Measurements from ENCODE around the gene MTHFD2L. TPM values are rescaled to one million over a fixed set of nuclear protein-coding genes. Genes with fewer than 3 reads are reported as not detected.
"Not testable (repeated sequence)": the region's sequence is repeated elsewhere in the genome, so short reads cannot be mapped to it uniquely, and the experiment has no call there.

The MTHFD2L gene
- total RNA-seq, 1 experiment from 2014 or later = 15.2 TPM

DNA sequence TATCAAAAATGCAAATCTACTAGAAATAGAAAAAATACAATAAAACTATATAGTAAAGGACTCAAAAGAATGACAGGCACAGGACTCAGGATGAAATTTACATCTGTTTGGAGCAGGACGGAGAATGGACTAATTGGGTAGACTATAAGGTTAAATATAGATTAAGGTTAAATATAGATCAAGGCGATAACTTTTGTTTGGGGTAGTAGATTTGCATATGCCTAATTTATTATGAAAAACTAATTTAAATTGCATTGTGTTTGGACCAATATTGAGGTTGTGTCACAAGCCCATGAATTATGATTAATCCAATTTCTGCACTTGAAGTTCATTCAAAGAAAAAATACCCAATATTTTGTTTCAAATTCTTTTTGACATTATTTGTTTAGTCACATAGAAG is 31.0 kb downstream of the MTHFD2L start:
- no peak for DNase-seq (ENCODE audit: low read depth)

DNA sequence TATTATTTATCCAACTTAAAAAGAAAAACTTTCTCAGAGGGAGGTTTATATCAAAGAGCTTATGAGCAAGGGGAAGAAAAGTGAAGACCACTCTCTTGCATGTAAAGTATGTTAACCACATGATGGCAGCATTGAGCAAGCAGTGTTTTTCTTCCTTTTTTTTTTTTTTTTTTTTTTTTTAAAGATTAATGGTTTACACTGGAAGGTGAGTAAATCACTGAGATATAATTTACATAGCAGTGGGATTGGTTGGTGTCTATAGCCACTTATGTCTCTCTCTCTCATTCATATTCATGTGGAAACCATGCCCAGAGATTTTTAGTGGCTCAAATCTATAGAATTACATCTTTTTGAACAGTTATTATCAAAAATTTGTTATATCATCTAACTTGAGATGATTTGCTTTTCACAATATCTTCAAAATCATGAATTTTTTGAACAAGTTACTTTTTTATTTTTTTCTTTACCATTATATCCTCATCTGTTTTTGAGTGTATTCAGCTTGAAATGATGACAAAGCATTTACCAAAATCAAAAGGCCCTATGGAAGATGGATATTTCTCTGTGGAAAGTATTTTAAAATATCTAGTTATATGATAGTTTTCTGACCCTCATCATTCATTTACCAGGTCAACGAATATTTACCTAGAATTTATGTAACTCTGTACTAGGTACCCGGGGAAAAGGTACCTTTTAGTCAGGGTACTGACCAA is 31.6 kb downstream of the MTHFD2L start:
- DNase-seq (ENCODE audit: low read depth) = peak; percentile 52

GRCh38 chr4:74190332-74190731 is 32.4 kb downstream of the MTHFD2L start:
- DNase-seq (ENCODE audit: low read depth) = no peak

DNA sequence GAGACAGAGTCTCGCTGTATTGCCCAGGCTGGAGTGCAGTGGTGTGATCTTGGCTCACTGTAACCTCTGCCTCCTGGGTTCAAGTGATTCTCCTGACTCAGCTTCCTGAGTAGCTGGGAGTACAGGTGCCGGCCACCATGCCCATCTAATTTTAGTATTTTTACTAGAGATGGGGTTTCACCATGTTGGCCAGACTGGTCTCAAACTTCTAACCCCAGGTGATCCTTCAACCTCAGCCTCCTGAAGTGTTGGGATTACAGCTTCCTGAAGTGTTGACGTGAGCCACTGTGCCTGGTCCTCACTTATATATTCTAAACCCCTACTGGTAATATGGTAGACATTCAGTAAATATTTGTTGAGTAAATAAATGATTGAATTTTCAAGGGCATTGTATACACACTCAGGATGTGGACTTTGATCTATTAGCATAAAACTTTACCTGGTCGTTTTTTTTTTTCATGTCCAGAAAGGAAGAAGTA is 33.0 kb downstream of the MTHFD2L start:
- no peak for DNase-seq (ENCODE audit: low read depth)

- DNase-seq (ENCODE audit: low read depth) = no peak
These were observed 39.2 kb downstream of the MTHFD2L start for GRCh38 chr4:74197080-74197479.

- DNase-seq (ENCODE audit: low read depth) = no peak
These were observed 44.2 kb downstream of the MTHFD2L start for GRCh38 chr4:74202062-74202586.

GRCh38 chr4:74203467-74203866 is 45.5 kb downstream of the MTHFD2L start:
- no peak for DNase-seq (ENCODE audit: low read depth)

DNA sequence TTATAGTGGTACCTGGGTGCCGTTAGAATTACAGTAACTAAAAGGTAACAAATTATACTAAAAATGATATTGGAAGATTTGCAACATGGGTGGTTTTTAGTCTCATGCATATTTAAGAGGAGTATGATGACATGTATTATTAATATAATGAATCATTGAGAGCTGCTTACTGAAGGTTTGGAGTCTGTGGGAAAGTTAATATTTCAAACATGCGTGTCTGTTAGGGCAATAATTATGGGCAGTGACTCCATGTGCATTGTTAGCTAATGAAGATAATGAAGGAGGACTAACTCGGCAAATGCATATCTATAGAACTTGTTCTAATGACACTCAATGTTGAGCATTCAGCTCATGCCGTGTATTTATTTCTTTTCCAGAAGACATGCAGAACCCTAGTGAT is 47.1 kb downstream of the MTHFD2L start:
- DNase-seq (ENCODE audit: low read depth) = no peak

GRCh38 chr4:74205559-74205958 is 47.6 kb downstream of the MTHFD2L start:
- no peak for DNase-seq (ENCODE audit: low read depth)

DNA sequence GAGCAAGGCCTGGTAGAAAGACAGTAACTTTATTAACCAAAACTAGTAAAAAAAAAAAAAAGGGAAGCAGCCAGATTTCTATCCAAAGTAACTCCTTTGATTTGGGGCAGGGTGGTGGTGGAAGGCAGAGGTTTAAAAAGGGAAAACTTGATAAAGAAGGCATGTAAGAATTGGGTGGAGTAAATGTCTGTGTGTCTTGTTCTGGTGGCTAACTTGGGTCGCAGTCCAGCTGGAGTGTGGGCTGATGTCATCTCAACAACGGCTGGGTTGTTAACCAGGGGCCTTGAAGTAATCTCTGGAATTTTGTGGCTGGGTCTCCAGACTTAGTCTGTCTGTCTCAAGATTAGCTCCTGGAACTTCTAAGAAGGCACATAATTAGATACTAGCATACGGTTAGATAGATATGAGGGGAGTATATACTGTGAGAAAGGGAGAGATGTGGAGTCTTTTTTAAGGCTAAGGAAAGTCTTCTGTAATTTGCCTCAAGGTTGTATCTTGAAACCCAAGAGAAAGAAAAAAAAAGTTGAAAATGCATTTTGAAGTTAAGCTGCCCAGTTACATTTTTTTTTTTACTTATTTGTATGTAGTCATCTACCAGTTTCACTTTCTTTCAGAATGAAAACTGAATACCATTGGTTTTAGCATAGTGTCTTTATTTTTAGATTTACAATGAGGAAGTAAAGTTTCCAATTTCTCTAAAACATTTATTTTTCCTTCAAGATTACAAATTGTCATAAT is 48.3 kb downstream of the MTHFD2L start:
- no peak for DNase-seq (ENCODE audit: low read depth)

DNA sequence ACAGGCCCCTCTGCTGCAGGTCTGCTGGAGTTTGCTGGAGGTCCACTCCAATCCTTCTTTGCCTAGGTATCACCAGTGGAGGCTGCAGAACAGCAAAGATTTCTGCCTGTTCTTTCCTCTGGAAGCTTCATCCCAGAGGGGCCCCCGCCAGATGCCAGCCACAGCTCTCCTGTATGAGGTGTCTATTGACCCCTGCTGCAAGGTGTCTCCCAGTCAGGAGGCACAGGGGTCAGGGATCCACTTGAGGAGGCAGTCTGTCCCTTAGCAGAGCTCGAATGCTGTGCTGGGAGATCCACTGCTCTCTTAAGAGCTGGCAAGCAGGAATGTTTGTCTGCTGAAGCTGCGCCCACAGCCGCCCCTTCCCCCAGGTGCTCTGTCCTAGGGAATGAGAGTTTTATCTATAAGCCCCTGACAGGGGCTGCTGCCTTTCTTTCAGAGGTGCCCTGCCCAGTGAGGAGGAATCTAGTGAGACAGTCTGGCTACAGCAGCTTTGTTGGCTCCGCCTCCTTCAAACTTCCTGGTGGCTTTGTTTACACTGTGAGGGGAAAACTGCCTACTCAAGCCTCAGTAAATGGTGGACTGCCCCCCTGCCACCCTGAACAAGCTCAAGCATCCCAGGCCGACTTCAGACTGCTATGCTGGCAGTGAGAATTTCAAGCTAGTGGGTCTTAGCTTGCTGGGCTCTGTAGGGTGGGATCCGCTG is 56.7 kb downstream of the MTHFD2L start:
- not testable (repeated sequence) for DNase-seq (ENCODE audit: low read depth)

GRCh38 chr4:74215236-74215635 is 57.3 kb downstream of the MTHFD2L start:
- DNase-seq (ENCODE audit: low read depth) = not testable (repeated sequence)

DNA sequence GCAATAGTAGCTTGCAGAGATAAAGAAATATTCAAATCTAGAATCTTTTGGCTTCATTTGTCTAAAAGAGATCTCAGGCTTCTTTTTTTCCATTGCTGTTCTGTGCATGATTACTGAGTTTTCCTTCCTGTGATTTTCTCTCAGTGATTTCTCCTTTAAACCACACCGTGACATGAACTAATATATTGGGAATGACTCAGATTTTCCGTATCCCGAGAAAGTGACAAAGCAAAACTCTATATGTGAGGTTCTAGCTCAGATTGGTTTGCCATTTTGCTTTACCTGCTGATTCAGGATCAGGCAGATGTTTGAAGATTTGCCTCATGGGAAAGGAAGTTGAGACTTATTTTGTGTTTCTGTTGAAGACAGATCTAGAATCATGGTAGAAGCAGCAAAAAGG is 59.4 kb downstream of the MTHFD2L start:
- DNase-seq (ENCODE audit: low read depth) = peak; percentile 76

- no peak for DNase-seq (ENCODE audit: low read depth)
These were observed 60.3 kb downstream of the MTHFD2L start for GRCh38 chr4:74218201-74218600.

DNA sequence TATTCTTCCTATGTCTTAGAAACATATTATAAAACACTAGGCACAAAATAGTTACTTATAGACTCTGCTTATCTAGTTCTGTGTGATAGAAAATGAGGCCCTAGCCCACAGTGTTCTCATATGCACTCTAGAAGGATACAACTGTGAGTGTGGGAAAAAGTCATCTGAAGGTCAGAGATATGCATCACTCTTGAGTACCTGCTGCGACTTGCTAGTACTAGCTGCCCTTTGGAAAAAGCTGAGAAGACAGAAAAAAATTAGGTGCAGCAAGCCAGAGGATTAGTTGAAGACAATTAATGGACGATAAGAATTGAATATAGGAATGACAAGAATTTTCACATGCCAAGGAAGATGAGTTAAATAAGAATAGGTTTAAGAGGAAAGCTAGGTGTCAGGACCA is 61.3 kb downstream of the MTHFD2L start:
- DNase-seq (ENCODE audit: low read depth) = no peak

- DNase-seq (ENCODE audit: low read depth) = no peak
These were observed 65.2 kb downstream of the MTHFD2L start for GRCh38 chr4:74223098-74223497.

DNA sequence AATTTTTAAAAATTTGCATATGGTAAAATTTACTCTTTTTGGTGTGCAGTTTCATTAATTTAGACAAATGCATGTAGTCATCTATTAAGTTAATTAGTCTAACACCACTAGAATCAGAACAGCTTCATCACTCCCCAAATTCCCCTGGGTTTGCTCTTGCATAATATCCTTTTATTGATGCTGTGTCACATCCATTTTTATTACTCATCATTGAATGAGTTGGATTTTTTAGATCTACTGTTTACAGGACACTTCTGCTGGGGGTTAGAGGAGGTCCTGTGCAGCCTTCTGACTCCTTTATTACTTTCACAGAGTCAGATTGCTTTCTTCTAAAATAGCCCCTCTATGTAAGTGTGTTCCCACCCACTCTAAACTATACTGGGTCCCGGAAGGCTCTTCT is 65.9 kb downstream of the MTHFD2L start:
- peak; percentile 73 for DNase-seq (ENCODE audit: low read depth)

DNA sequence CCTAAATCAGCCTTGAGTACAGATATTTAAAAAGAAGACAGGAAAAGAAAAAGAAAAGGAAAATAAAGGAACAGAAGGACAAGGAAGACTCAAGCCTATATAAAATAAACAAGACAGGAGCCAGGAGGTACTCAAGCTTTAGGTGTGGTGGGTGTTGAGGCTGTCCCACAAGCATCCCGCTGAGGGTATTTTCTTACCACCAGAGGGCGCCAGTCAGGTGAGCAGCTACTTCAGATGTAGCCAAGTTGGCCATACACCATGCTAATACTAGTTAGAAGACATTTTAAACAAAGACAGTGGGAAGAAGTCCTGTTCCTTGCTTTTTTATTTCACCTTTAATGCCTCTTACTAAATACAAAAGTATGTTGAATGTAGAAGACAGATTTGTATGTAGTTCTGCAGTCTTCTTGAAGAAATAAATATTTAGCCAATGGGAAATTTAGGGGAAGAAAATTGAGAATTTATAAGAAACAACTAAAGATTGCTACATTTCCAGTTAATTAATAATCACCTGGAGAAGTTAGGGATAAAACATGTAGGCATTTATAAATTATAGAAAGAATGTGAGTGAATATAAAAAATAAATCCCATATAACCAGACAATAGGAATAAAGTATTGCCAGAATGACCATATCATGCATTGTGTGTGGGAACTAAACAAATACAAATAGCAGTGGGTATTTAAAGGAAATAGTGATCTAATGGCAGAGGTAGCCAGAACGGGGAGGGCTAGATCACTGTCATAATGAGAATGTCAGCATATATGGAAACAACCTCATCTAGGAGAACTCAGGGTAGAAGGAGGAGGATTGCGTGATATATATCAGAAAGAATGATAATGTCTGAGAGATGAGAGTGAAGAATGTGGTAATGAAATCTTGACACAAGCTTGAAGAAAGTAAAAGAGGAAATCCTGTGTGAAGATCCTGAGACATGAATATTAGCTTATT is 71.0 kb downstream of the MTHFD2L start:
- DNase-seq (ENCODE audit: low read depth) = peak; percentile 77

- DNase-seq (ENCODE audit: low read depth) = peak; percentile 89
These were observed 73.1 kb downstream of the MTHFD2L start for GRCh38 chr4:74230902-74231499.

- no peak for DNase-seq (ENCODE audit: low read depth)
These were observed 77.2 kb downstream of the MTHFD2L start for GRCh38 chr4:74235135-74235534.

Data from HT1080 (cell line).